Measurements from ENCODE around the gene PRSS2.
"Not testable (repeated sequence)": the region's sequence is repeated elsewhere in the genome, so short reads cannot be mapped to it uniquely, and the experiment has no call there.

The PRSS2 gene

GRCh38 chr7:142759433-142759832 is 11.3 kb upstream of the PRSS2 start:
- DNase-seq (ENCODE audit: low spot score), result no peak

GRCh38 chr7:142760071-142760642 is 10.6 kb upstream of the PRSS2 start:
- no peak for DNase-seq (ENCODE audit: low spot score)

GRCh38 chr7:142761606-142762005 is 9.2 kb upstream of the PRSS2 start:
- DNase-seq (ENCODE audit: low spot score), result not testable (repeated sequence)

GRCh38 chr7:142762104-142762503 is 8.7 kb upstream of the PRSS2 start:
- no peak for DNase-seq (ENCODE audit: low spot score)

- no peak for DNase-seq (ENCODE audit: low spot score)
Measured at GRCh38 chr7:142767451-142767850, 3.3 kb upstream of the PRSS2 start.

GRCh38 chr7:142767861-142768260 is 2.9 kb upstream of the PRSS2 start:
- DNase-seq (ENCODE audit: low spot score), result no peak

- DNase-seq (ENCODE audit: low spot score), result not testable (repeated sequence)
Measured at GRCh38 chr7:142768885-142769284, 1.9 kb upstream of the PRSS2 start.

- DNase-seq (ENCODE audit: low spot score), result no peak
Measured at GRCh38 chr7:142771353-142771723, 568 bp downstream of the PRSS2 start.

- DNase-seq (ENCODE audit: low spot score), result no peak
Measured at GRCh38 chr7:142772051-142772450, 1.3 kb downstream of the PRSS2 start.

- DNase-seq (ENCODE audit: low spot score), result no peak
Measured at GRCh38 chr7:142772673-142773072, 1.9 kb downstream of the PRSS2 start.

GRCh38 chr7:142773230-142773629 is 2.5 kb downstream of the PRSS2 start:
- DNase-seq (ENCODE audit: low spot score), result no peak

GRCh38 chr7:142773937-142774744 is 3.4 kb downstream of the PRSS2 start:
- DNase-seq (ENCODE audit: low spot score), result no peak

- no peak for DNase-seq (ENCODE audit: low spot score)
Measured at GRCh38 chr7:142774826-142775225, 4.1 kb downstream of the PRSS2 start.

- DNase-seq (ENCODE audit: low spot score), result not testable (repeated sequence)
Measured at GRCh38 chr7:142775351-142776115, 4.8 kb downstream of the PRSS2 start.

- DNase-seq (ENCODE audit: low spot score), result no peak
Measured at GRCh38 chr7:142776206-142776844, 5.6 kb downstream of the PRSS2 start.

- DNase-seq (ENCODE audit: low spot score), result not testable (repeated sequence)
Measured at GRCh38 chr7:142776845-142777225, 6.1 kb downstream of the PRSS2 start.

GRCh38 chr7:142777318-142777717 is 6.5 kb downstream of the PRSS2 start:
- DNase-seq (ENCODE audit: low spot score), result no peak

- peak; percentile 82 for DNase-seq (ENCODE audit: low spot score)
Measured at GRCh38 chr7:142782922-142783900, 12.4 kb downstream of the PRSS2 start.

- DNase-seq (ENCODE audit: low spot score), result no peak
Measured at GRCh38 chr7:142784096-142784495, 13.3 kb downstream of the PRSS2 start.

GRCh38 chr7:142784716-142785115 is 13.9 kb downstream of the PRSS2 start:
- DNase-seq (ENCODE audit: low spot score), result no peak

GRCh38 chr7:142785841-142786250 is 15.1 kb downstream of the PRSS2 start:
- DNase-seq (ENCODE audit: low spot score), result no peak

All from hepatic stellate cell (primary cell).